GM12874 (cell line): ENCODE results near the gene RND2.

Experiments
- TF ChIP-seq, protein P1 (sequence below): IDR thresholded peaks from 2 replicates; pipeline ENCODE4 v1.5.1; 2011; ENCODE audit warnings: low read depth, mild to moderate bottlenecking, control low read depth, low read length, moderate library complexity; ENCODE audit not compliant: insufficient read depth

RND2 gene

GRCh38 chr17:43014020-43014648 is 10.9 kb upstream of the RND2 start:
- TF ChIP-seq, protein P1, sequence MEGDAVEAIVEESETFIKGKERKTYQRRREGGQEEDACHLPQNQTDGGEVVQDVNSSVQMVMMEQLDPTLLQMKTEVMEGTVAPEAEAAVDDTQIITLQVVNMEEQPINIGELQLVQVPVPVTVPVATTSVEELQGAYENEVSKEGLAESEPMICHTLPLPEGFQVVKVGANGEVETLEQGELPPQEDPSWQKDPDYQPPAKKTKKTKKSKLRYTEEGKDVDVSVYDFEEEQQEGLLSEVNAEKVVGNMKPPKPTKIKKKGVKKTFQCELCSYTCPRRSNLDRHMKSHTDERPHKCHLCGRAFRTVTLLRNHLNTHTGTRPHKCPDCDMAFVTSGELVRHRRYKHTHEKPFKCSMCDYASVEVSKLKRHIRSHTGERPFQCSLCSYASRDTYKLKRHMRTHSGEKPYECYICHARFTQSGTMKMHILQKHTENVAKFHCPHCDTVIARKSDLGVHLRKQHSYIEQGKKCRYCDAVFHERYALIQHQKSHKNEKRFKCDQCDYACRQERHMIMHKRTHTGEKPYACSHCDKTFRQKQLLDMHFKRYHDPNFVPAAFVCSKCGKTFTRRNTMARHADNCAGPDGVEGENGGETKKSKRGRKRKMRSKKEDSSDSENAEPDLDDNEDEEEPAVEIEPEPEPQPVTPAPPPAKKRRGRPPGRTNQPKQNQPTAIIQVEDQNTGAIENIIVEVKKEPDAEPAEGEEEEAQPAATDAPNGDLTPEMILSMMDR: no peak

DNA sequence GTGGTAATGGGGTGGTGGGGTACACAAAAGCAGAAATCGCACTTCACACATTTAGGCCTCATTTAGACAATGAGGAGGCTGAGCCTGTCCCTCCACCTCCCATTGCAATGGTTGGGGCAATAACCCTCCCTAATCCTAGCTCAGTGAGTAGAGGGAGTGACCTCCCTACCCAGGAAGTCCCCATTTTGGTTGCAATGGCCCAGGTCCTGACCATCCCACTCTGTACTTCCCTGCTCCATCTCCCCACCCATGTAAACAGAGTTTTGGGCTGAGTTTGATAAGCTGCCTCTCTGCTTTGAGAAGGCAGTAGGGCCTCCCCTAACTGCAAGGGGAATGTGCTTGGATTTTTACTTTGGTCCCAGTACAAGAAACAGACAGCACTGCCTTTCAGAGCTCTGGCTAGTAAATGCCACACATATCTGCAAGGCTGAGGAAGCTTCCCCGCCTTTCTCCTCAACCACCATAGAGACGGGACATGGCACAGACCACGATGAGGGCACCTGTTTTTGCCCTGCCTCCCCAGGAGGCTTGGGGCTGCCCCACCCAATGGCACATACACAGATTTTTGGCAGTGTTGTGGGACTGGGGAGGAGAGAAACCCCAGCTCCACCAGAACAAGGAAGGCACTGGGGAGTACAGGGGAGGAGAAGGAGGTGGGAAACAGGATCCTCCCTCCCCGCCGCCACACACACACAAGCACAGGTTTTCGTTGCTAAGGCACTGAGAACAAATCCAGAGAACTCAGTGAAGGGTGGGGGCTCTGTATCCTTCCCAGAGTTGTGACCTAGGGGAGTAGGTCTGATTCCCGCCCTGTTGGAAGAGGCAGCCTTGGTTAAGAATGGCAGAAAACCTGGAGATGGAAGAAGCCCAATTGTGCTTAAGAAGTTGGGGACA is 10.1 kb upstream of the RND2 start:
- TF ChIP-seq, protein P1: no peak

DNA sequence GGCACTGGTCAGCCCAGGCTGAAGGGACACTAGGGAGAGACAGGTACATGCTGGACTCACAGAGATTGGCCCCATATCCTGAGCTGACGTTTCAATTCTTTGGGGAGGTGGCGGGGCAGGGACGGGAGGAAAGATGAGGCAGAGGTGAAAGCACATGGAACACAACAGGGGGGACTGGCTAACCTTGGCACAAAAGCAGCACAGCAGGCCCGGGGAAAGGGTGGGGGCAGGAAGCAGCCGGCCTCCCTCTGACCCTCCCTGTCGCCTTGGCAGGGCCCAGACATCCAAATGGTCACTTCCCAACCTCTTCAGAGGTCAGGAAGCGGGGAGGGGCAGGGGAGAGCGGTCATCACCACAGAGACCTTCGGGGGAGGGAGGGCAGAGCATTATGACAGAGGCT is 9.5 kb upstream of the RND2 start:
- TF ChIP-seq, protein P1: no peak

- TF ChIP-seq, protein P1: no peak
Observed at GRCh38 chr17:43016216-43016615, 8.8 kb upstream of the RND2 start.

DNA sequence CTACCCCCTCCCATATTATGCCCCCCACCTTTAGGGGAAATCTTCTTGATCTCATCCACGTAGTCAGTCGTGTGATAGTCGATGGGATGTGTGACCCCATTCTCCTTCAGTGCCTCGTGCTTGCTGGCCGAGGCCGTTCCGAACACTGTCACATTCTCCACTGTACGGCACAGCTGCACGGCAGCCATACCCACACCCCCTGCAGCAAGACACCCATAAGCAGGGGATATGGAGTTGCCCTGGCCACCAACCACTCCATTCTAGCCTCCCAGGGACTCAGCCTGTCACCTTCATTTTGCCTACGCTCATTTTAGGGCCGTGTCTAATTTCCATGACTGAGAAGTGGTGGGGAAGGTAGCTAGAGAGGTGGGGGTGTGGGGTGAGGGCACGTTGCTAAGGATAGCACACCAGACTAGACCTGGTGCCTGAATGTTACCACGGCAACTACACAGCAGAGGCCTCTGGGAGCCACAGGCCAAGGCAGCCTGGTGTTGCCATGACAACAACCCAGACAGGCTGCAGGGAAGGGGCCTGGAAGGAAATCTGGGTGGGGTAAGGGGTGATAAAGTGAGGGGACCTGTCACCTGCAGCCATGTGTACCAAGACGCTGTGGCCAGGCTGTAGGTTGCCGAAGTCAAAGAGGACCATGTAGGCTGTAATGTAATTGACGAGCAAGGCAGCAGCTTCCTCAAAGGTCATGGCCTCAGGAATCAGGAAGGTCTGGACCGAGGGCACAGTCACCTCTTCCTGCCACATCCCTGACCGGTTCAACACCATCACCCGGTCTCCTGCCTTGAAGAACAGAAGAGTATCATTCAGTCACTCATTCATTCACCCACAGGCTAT is 6.8 kb upstream of the RND2 start:
- TF ChIP-seq, protein P1: no peak

GRCh38 chr17:43018932-43019331 is 6.1 kb upstream of the RND2 start:
- TF ChIP-seq, protein P1: no peak

GRCh38 chr17:43019418-43019817 is 5.6 kb upstream of the RND2 start:
- TF ChIP-seq, protein P1: no peak
